ENCODE results near the gene TLR4.

- TF ChIP-seq, protein P1, sequence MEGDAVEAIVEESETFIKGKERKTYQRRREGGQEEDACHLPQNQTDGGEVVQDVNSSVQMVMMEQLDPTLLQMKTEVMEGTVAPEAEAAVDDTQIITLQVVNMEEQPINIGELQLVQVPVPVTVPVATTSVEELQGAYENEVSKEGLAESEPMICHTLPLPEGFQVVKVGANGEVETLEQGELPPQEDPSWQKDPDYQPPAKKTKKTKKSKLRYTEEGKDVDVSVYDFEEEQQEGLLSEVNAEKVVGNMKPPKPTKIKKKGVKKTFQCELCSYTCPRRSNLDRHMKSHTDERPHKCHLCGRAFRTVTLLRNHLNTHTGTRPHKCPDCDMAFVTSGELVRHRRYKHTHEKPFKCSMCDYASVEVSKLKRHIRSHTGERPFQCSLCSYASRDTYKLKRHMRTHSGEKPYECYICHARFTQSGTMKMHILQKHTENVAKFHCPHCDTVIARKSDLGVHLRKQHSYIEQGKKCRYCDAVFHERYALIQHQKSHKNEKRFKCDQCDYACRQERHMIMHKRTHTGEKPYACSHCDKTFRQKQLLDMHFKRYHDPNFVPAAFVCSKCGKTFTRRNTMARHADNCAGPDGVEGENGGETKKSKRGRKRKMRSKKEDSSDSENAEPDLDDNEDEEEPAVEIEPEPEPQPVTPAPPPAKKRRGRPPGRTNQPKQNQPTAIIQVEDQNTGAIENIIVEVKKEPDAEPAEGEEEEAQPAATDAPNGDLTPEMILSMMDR (IDR thresholded peaks at IDR 0.05): no peak
- TF ChIP-seq POLR2A (IDR thresholded peaks at IDR 0.05): no peak
Observed at GRCh38 chr9:117768750-117769395, 64.7 kb downstream of the TLR4 start.
